ENCODE measurements around the gene MTCH1.

Gene MTCH1

DNA sequence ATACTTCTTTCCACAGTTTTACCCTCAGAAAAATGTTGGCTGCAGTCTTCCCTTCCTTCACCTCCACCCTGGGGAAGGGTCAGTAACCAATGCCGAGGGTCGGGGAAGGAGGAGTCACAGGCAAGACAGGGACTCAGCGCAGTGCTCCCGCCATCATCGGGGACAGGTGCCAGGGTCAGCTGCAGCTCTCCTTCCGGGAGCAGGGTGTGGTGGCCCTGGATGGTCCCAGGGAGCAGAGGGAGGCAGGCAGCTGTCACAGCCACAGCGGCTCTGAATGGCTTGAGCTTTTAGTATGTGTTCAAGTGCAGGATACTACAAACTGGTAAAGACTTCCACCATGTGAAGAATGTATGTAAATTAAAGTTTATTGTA is 57.5 kb downstream of the MTCH1 start:
- DNase-seq (ENCODE audit: insufficient read length, low spot score), result no peak
- no peak for FAIRE-seq

GRCh38 chr6:36927691-36928546 is 58.1 kb downstream of the MTCH1 start:
- DNase-seq (ENCODE audit: insufficient read length, low spot score), result no peak
- FAIRE-seq, result no peak

- FAIRE-seq, result no peak
- no peak for DNase-seq (ENCODE audit: insufficient read length, low spot score)
Observed at GRCh38 chr6:36926708-36927513, 59.1 kb downstream of the MTCH1 start.

DNA sequence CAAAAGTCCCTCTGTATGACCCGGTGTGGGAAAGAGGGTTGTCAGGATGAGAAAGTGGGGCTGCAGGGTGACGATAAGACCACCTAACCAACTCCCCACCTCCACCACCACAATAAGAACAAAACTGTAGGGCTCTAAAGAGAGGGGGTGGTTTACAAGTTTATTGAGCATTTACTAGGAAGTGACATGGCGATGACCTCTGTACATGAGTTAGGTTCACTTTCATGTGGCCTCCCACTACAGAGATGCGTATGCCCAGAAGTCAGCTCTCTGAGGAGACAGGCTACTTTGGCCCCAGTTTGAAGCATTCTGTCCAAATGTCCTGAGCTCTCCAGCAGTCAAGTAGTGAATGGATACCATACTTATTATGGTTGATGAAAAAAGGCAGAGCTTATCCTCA is 60.2 kb downstream of the MTCH1 start:
- no peak for DNase-seq (ENCODE audit: insufficient read length, low spot score)
- no peak for FAIRE-seq

DNA sequence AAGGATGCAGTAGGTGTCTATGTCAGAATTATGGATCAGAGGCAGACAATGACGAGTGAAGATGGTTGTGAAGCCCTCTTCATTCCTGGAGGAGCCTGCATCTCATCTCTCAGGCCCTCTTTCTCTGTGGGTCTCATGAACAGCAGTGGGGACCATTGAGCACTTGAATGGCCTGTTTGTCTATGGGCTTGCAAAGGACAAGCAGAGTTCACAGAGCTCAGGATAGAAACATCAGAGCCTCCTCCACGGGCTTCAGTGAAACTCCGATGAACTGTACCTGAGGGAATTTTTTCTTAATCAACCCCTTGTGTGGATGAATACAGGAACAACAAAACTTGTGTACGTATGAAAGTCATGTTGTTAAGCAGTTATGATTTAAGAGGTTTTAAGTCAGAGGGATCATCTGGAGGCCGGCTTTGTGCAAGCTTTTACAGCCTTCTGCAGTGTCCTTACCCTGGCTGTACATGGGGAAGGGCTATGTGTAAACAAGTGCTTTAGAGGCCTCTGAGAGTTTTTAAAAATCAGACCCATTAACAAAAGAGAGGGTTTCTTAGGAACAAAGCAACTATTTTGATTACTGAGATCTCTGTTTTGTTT is 61.1 kb downstream of the MTCH1 start:
- FAIRE-seq, result no peak
- DNase-seq (ENCODE audit: insufficient read length, low spot score), result no peak

GRCh38 chr6:36924131-36924530 is 61.9 kb downstream of the MTCH1 start:
- FAIRE-seq, result no peak
- no peak for DNase-seq (ENCODE audit: insufficient read length, low spot score)

GRCh38 chr6:36920546-36920945 is 65.5 kb downstream of the MTCH1 start:
- FAIRE-seq, result no peak

GRCh38 chr6:36920049-36920448 is 65.9 kb downstream of the MTCH1 start:
- DNase-seq (ENCODE audit: insufficient read length, low spot score), result no peak

More at GRCh38 chr6:36920546-36920945, 65.5 kb downstream of the MTCH1 start:
- no peak for DNase-seq (ENCODE audit: insufficient read length, low spot score)

More at GRCh38 chr6:36920049-36920448, 65.9 kb downstream of the MTCH1 start:
- no peak for FAIRE-seq

Data from HTR-8/SVneo (cell line).